Left renal cortex interstitium (tissue), 4 donors: ENCODE data around the gene UBAC2. TPM values are rescaled to one million over a fixed set of nuclear protein-coding genes. Genes with fewer than 3 reads are reported as not detected.

Experiments used
- DNase-seq, 4 donors: peaks; one replicate each; pipeline ENCODE4 v3.0.0-alpha.2; 2013; ENCODE audit warnings: low read depth in 4 of 4, low spot score in 2 of 4, missing footprints in 1 of 4
- polyA plus RNA-seq, 4 donors: library from polyadenylated mRNA; unstranded; fragments of 120-200 nt; gene quantifications; one replicate each; pipeline ENCODE4 v1.2.1, GENCODE V29; 2013; ENCODE audit not compliant: insufficient read length in 4 of 4

Gene UBAC2
- polyA plus RNA-seq, 4 donors, result 81.4 to 105 (median 99.1) TPM

- no peak for DNase-seq
These were observed 104.5 kb downstream of the UBAC2 start for GRCh38 chr13:99305158-99305557.

- no peak for DNase-seq
These were observed 104.9 kb downstream of the UBAC2 start for GRCh38 chr13:99305566-99305965.

GRCh38 chr13:99307247-99307646 is 106.6 kb downstream of the UBAC2 start, which contains the start of gene GPR183:
GPR183 (minus strand) TSS chr13:99307399; CDS start chr13:99296145, 11,254 bp downstream.
- no peak for DNase-seq

GRCh38 chr13:99307648-99308339 is 107.1 kb downstream of the UBAC2 start:
- DNase-seq, result no peak

- no peak for DNase-seq
These were observed 107.9 kb downstream of the UBAC2 start for GRCh38 chr13:99308471-99309087.

GRCh38 chr13:99310382-99311031 is 109.9 kb downstream of the UBAC2 start:
- no peak for DNase-seq

GRCh38 chr13:99311137-99311536 is 110.5 kb downstream of the UBAC2 start:
- no peak for DNase-seq

GRCh38 chr13:99311748-99312492 is 111.3 kb downstream of the UBAC2 start:
- DNase-seq, result no peak

- no peak for DNase-seq
These were observed 111.8 kb downstream of the UBAC2 start for GRCh38 chr13:99312493-99312883.

GRCh38 chr13:99313501-99313900 is 112.8 kb downstream of the UBAC2 start:
- no peak for DNase-seq

GRCh38 chr13:99313941-99314340 is 113.3 kb downstream of the UBAC2 start:
- no peak for DNase-seq

GRCh38 chr13:99314640-99315176 is 114.1 kb downstream of the UBAC2 start:
- DNase-seq, result no peak

- DNase-seq, result no peak
These were observed 114.5 kb downstream of the UBAC2 start for GRCh38 chr13:99315186-99315585.

- no peak for DNase-seq
These were observed 115.6 kb downstream of the UBAC2 start for GRCh38 chr13:99316224-99316623.

- no peak for DNase-seq
These were observed 116.1 kb downstream of the UBAC2 start for GRCh38 chr13:99316657-99317256.

- no peak for DNase-seq
These were observed 120.2 kb downstream of the UBAC2 start for GRCh38 chr13:99320693-99321481.

GRCh38 chr13:99321709-99322108 is 121.1 kb downstream of the UBAC2 start:
- no peak for DNase-seq

- DNase-seq, result no peak
These were observed 121.8 kb downstream of the UBAC2 start for GRCh38 chr13:99322297-99323103.

GRCh38 chr13:99323488-99323887 is 122.8 kb downstream of the UBAC2 start:
- DNase-seq, result no peak
